Nephron (organoid): Measurements from ENCODE around the gene ESRP2.

ENCODE experiments used
- H3K27ac Mint-ChIP-seq, 3 experiments: 2 replicates each; pipeline ENCODE4 v1.8.0; 2020; ENCODE audit warnings: mixed read lengths in 3 of 3, mild to moderate bottlenecking in 2 of 3, moderate library complexity in 1 of 3
- H3K27me3 Mint-ChIP-seq: 2 replicates; pipeline ENCODE4 v1.8.0; 2021; ENCODE audit warnings: low read depth, mild to moderate bottlenecking, moderate library complexity, mixed read lengths
- H3K36me3 Mint-ChIP-seq: 2 replicates; pipeline ENCODE4 v1.8.0; 2020; ENCODE audit warnings: low read depth, mixed read lengths
- H3K4me1 Mint-ChIP-seq: 2 replicates; pipeline ENCODE4 v1.8.0; 2020; ENCODE audit warnings: mixed read lengths
- H3K4me3 Mint-ChIP-seq, 3 experiments: 2 replicates each; pipeline ENCODE4 v1.8.0; 2020; ENCODE audit warnings: mild to moderate bottlenecking in 3 of 3, mixed read lengths in 3 of 3, moderate library complexity in 2 of 3
- H3K9me3 Mint-ChIP-seq: 2 replicates; pipeline ENCODE4 v1.8.0; 2020; ENCODE audit warnings: mixed read lengths
- CTCF ChIP-seq, 3 experiments: fragments of 200-600 bp; sonication (generic); IDR thresholded peaks; one replicate each; pipeline ENCODE4 v1.5.0; 2021; ENCODE audit warnings: antibody characterized with exemption in 3 of 3; ENCODE audit not compliant: unreplicated experiment in 3 of 3

The ESRP2 gene

GRCh38 chr16:68267612-68268405, 31.9 kb upstream of the ESRP2 start:
- peak overlapping the region; percentile 47 to 71 (median 61) for H3K4me3 Mint-ChIP-seq
- no peaks in the 10 kb centered on the region for H3K9me3 Mint-ChIP-seq
- H3K27me3 Mint-ChIP-seq, result peaks cover 11% of the 10 kb centered on the region
- TF ChIP-seq CTCF (IDR thresholded peaks at IDR 0.05; ENCODE audit: unreplicated experiment in 3 of 3), result no peak
- H3K27ac Mint-ChIP-seq, result peak overlapping the region; percentile 72 to 86 (median 77)
- peaks cover 27% of the 10 kb centered on the region for H3K4me1 Mint-ChIP-seq
- no peaks in the 10 kb centered on the region for H3K36me3 Mint-ChIP-seq

GRCh38 chr16:68265078-68265920, 29.4 kb upstream of the ESRP2 start:
- no peaks in the 10 kb centered on the region for H3K36me3 Mint-ChIP-seq
- peaks cover 14% of the 10 kb centered on the region for H3K27me3 Mint-ChIP-seq
- no peaks in the 10 kb centered on the region for H3K9me3 Mint-ChIP-seq
- peak overlapping the region; percentile 94 to 96 (median 94) for H3K4me3 Mint-ChIP-seq
- TF ChIP-seq CTCF (IDR thresholded peaks at IDR 0.05; ENCODE audit: unreplicated experiment in 3 of 3), result no peak
- peak overlapping the region; percentile 86 to 96 (median 90) for H3K27ac Mint-ChIP-seq
- H3K4me1 Mint-ChIP-seq, result peaks cover 27% of the 10 kb centered on the region

- peaks cover 14% of the 10 kb centered on the region for H3K27me3 Mint-ChIP-seq
- no peaks in the 10 kb centered on the region for H3K9me3 Mint-ChIP-seq
- H3K27ac Mint-ChIP-seq, result peak within 1 kb of the TSS; percentile 92 to 96 (median 94)
- peak; percentile 64 to 76 (median 74) for TF ChIP-seq CTCF (IDR thresholded peaks at IDR 0.05; ENCODE audit: unreplicated experiment in 3 of 3)
- H3K4me1 Mint-ChIP-seq, result peaks cover 26% of the 10 kb centered on the region
- H3K36me3 Mint-ChIP-seq, result no peaks in the 10 kb centered on the region
- peak within 1 kb of the TSS; percentile 94 to 96 (median 95) for H3K4me3 Mint-ChIP-seq
Measured at GRCh38 chr16:68264128-68265077, 28.5 kb upstream of the ESRP2 start, which contains the start of gene SLC7A6. Gene SLC7A6 (plus strand): TSS chr16:68264526. CDS start chr16:68274727, 10,201 bp downstream.

- peak overlapping the region; percentile 94 to 96 (median 95) for H3K4me3 Mint-ChIP-seq
- peaks cover 14% of the 10 kb centered on the region for H3K27me3 Mint-ChIP-seq
- H3K27ac Mint-ChIP-seq, result peak overlapping the region; percentile 92 to 95 (median 94)
- TF ChIP-seq CTCF (IDR thresholded peaks at IDR 0.05; ENCODE audit: unreplicated experiment in 3 of 3), result no peak
- peaks cover 20% of the 10 kb centered on the region for H3K4me1 Mint-ChIP-seq
- H3K9me3 Mint-ChIP-seq, result no peaks in the 10 kb centered on the region
- peaks cover 3% of the 10 kb centered on the region for H3K36me3 Mint-ChIP-seq
Measured at GRCh38 chr16:68263559-68264127, 27.7 kb upstream of the ESRP2 start.
